Activated T-helper 2 cell treated with anti-CD3 and anti-CD28 coated beads, Interferon-gamma antibody, Interleukin-2, Interleukin-4, amounts not matched to agents 10 μg/mL and 5 μg/mL and 100 μg/mL, durations not matched to agents 14 hours and 24 hours and 36 hours (primary cell): Measurements from ENCODE around the gene PCDHGB6. TPM values are rescaled to one million over a fixed set of nuclear protein-coding genes. Genes with fewer than 3 reads are reported as not detected.
"Not testable (repeated sequence)": the region's sequence is repeated elsewhere in the genome, so short reads cannot be mapped to it uniquely, and the experiment has no call there.

Experiments
- DNase-seq: peaks from one replicate; pipeline ENCODE4 v3.0.0; 2021; ENCODE audit warnings: low spot score
- H3K27ac Mint-ChIP-seq: one replicate; pipeline ENCODE4 v1.8.0; 2021; ENCODE audit warnings: mixed read lengths
- H3K27me3 Mint-ChIP-seq: one replicate; pipeline ENCODE4 v1.8.0; 2021; ENCODE audit warnings: low read depth, mixed read lengths
- H3K36me3 Mint-ChIP-seq: one replicate; pipeline ENCODE4 v1.8.0; 2021; ENCODE audit warnings: low read depth, mixed read lengths
- H3K4me1 Mint-ChIP-seq: one replicate; pipeline ENCODE4 v1.8.0; 2021; ENCODE audit warnings: low read depth, mixed read lengths
- H3K4me3 Mint-ChIP-seq: one replicate; pipeline ENCODE4 v1.8.0; 2021; ENCODE audit warnings: low read depth, mild to moderate bottlenecking, moderate library complexity, mixed read lengths
- H3K9me3 Mint-ChIP-seq: one replicate; pipeline ENCODE4 v1.8.0; 2021; ENCODE audit warnings: mixed read lengths
- intact Hi-C: fragments of 100-400 bp; cut with micrococcal nuclease; formaldehyde crosslinking; loops from one replicate; pipeline ENCODE4 v1.15.1; 2023
- total RNA-seq: library from RNA; stranded (reverse); gene quantifications from 2 replicates; pipeline ENCODE4 v1.2.3, GENCODE V29; 2022

Gene PCDHGB6
- total RNA-seq, 1 donor from 2014 or later: 0.21 TPM

GRCh38 chr5:141417494-141418172 lies 9.8 kb downstream of the PCDHGB6 start, which contains the start of gene PCDHGB7:
TSS of gene PCDHGB7 (plus strand) at chr5:141417677. CDS start at chr5:141417860, 183 bp downstream.
- Mint-ChIP-seq H3K4me1 (peaks cover 24% of the 10 kb centered on the region), H3K27me3 (peaks cover 75% of the 10 kb centered on the region), H3K4me3 (peak within 1 kb of the TSS; percentile 57), H3K9me3 (peaks cover 27% of the 10 kb centered on the region)
- intact Hi-C loops, DNase-seq, H3K27ac Mint-ChIP-seq, H3K36me3 Mint-ChIP-seq: not testable (repeated sequence)

- H3K27me3 Mint-ChIP-seq: peaks cover 68% of the 10 kb centered on the region
- no peak overlapping the region for H3K4me3 Mint-ChIP-seq
- peaks cover 22% of the 10 kb centered on the region for H3K9me3 Mint-ChIP-seq
- no peak for DNase-seq
- intact Hi-C loops: no loop called here
- no peak overlapping the region for H3K27ac Mint-ChIP-seq
- H3K36me3 Mint-ChIP-seq: peaks cover 7% of the 10 kb centered on the region
- H3K4me1 Mint-ChIP-seq: peaks cover 14% of the 10 kb centered on the region
Observed at GRCh38 chr5:141419074-141419880, 11.5 kb downstream of the PCDHGB6 start.

- H3K4me3 Mint-ChIP-seq: peak within 1 kb of the TSS; percentile 81
- no peak for DNase-seq
- peaks cover 19% of the 10 kb centered on the region for H3K9me3 Mint-ChIP-seq
- peaks cover 63% of the 10 kb centered on the region for H3K27me3 Mint-ChIP-seq
- intact Hi-C loops: loop anchor here (2.0 to 5.0 kb wide), 4 partner anchors 56 to 144 kb away; partner anchors contain the start of genes PCDHGA2, PCDHGA4, PCDHGB2 and PCDHGC3
- no peak within 1 kb of the TSS for H3K27ac Mint-ChIP-seq
- H3K36me3 Mint-ChIP-seq: peaks cover 7% of the 10 kb centered on the region
- peaks cover 10% of the 10 kb centered on the region for H3K4me1 Mint-ChIP-seq
Observed at GRCh38 chr5:141420855-141421488, 13.2 kb downstream of the PCDHGB6 start, which contains the start of gene PCDHGA11. TSS of gene PCDHGA11 (plus strand) at chr5:141421051. CDS start at chr5:141421228, 177 bp downstream.

- Mint-ChIP-seq H3K4me3 (peak overlapping the region; percentile 81), H3K27me3 (peaks cover 59% of the 10 kb centered on the region), H3K36me3 (peaks cover 7% of the 10 kb centered on the region), H3K9me3 (peaks cover 19% of the 10 kb centered on the region), H3K27ac (no peak overlapping the region), H3K4me1 (peaks cover 10% of the 10 kb centered on the region)
- no peak for DNase-seq
- intact Hi-C loops: loop anchor here (2.0 to 5.0 kb wide), 4 partner anchors 56 to 143 kb away; partner anchors contain the start of genes PCDHGA2, PCDHGA4, PCDHGB2 and PCDHGC3
Observed at GRCh38 chr5:141421489-141421855, 13.7 kb downstream of the PCDHGB6 start.

GRCh38 chr5:141422742-141423291 lies 15.0 kb downstream of the PCDHGB6 start:
- peaks cover 9% of the 10 kb centered on the region for H3K4me1 Mint-ChIP-seq
- H3K36me3 Mint-ChIP-seq: peaks cover 6% of the 10 kb centered on the region
- intact Hi-C loops: loop anchor here (5.0 kb wide), 3 partner anchors 54 to 86 kb away; partner anchors contain the start of genes PCDHGA2, PCDHGA4, PCDHGB2 and PCDHGC3
- no peak overlapping the region for H3K4me3 Mint-ChIP-seq
- peaks cover 19% of the 10 kb centered on the region for H3K9me3 Mint-ChIP-seq
- no peak overlapping the region for H3K27ac Mint-ChIP-seq
- H3K27me3 Mint-ChIP-seq: peaks cover 54% of the 10 kb centered on the region
- no peak for DNase-seq

GRCh38 chr5:141427783-141428426 lies 20.1 kb downstream of the PCDHGB6 start:
- intact Hi-C loops: no loop called here
- no peak for DNase-seq
- Mint-ChIP-seq H3K27me3 (peaks cover 33% of the 10 kb centered on the region), H3K4me1 (peaks cover 2% of the 10 kb centered on the region), H3K36me3 (peaks cover 2% of the 10 kb centered on the region), H3K27ac (no peak overlapping the region), H3K9me3 (peaks cover 19% of the 10 kb centered on the region), H3K4me3 (no peak overlapping the region)

GRCh38 chr5:141430332-141431113 lies 22.7 kb downstream of the PCDHGB6 start, which contains the start of gene PCDHGA12:
TSS of gene PCDHGA12 (plus strand) at chr5:141430507. CDS start at chr5:141430760, 253 bp downstream.
- no peak within 1 kb of the TSS for H3K27ac Mint-ChIP-seq
- DNase-seq: no peak
- peaks cover 2% of the 10 kb centered on the region for H3K4me1 Mint-ChIP-seq
- H3K27me3 Mint-ChIP-seq: peaks cover 24% of the 10 kb centered on the region
- peaks cover 2% of the 10 kb centered on the region for H3K36me3 Mint-ChIP-seq
- peaks cover 19% of the 10 kb centered on the region for H3K9me3 Mint-ChIP-seq
- H3K4me3 Mint-ChIP-seq: peak within 1 kb of the TSS; percentile 63
- intact Hi-C loops: no loop called here

- intact Hi-C loops: no loop called here
- Mint-ChIP-seq H3K4me3 (no peak overlapping the region), H3K27me3 (peaks cover 24% of the 10 kb centered on the region), H3K4me1 (peaks cover 2% of the 10 kb centered on the region), H3K36me3 (peaks cover 2% of the 10 kb centered on the region), H3K27ac (no peak overlapping the region), H3K9me3 (peaks cover 19% of the 10 kb centered on the region)
- DNase-seq: no peak
Observed at GRCh38 chr5:141431286-141431685, 23.5 kb downstream of the PCDHGB6 start.

GRCh38 chr5:141432308-141432707 lies 24.5 kb downstream of the PCDHGB6 start:
- DNase-seq, H3K27ac Mint-ChIP-seq, H3K36me3 Mint-ChIP-seq, intact Hi-C loops, H3K4me1 Mint-ChIP-seq, H3K4me3 Mint-ChIP-seq: not testable (repeated sequence)
- Mint-ChIP-seq H3K27me3 (peaks cover 25% of the 10 kb centered on the region), H3K9me3 (peaks cover 19% of the 10 kb centered on the region)

- H3K36me3 Mint-ChIP-seq, H3K4me1 Mint-ChIP-seq, intact Hi-C loops, H3K27ac Mint-ChIP-seq, DNase-seq, H3K4me3 Mint-ChIP-seq: not testable (repeated sequence)
- H3K27me3 Mint-ChIP-seq: peaks cover 25% of the 10 kb centered on the region
- H3K9me3 Mint-ChIP-seq: peaks cover 19% of the 10 kb centered on the region
Observed at GRCh38 chr5:141432726-141433125, 24.9 kb downstream of the PCDHGB6 start.

GRCh38 chr5:141434006-141434405 lies 26.2 kb downstream of the PCDHGB6 start:
- Mint-ChIP-seq H3K27ac (no peak overlapping the region), H3K27me3 (peaks cover 22% of the 10 kb centered on the region), H3K4me1 (peaks cover 2% of the 10 kb centered on the region), H3K36me3 (peaks cover 2% of the 10 kb centered on the region), H3K9me3 (peaks cover 15% of the 10 kb centered on the region), H3K4me3 (no peak overlapping the region)
- intact Hi-C loops: no loop called here
- no peak for DNase-seq
